ENCODE results near the gene PTOV1.

Gene PTOV1

GRCh38 chr19:49877020-49877878 lies 26.3 kb downstream of the PTOV1 start, which contains the start of the genes AKT1S1 and TBC1D17:
Gene AKT1S1 (minus strand): TSS chr19:49877355. CDS start chr19:49873295, 4,060 bp downstream.
Gene TBC1D17 (plus strand): TSS chr19:49877702. CDS start chr19:49877724, 22 bp downstream.
- DNase-seq: peak; percentile 99 to 100 (median 100)

DNA sequence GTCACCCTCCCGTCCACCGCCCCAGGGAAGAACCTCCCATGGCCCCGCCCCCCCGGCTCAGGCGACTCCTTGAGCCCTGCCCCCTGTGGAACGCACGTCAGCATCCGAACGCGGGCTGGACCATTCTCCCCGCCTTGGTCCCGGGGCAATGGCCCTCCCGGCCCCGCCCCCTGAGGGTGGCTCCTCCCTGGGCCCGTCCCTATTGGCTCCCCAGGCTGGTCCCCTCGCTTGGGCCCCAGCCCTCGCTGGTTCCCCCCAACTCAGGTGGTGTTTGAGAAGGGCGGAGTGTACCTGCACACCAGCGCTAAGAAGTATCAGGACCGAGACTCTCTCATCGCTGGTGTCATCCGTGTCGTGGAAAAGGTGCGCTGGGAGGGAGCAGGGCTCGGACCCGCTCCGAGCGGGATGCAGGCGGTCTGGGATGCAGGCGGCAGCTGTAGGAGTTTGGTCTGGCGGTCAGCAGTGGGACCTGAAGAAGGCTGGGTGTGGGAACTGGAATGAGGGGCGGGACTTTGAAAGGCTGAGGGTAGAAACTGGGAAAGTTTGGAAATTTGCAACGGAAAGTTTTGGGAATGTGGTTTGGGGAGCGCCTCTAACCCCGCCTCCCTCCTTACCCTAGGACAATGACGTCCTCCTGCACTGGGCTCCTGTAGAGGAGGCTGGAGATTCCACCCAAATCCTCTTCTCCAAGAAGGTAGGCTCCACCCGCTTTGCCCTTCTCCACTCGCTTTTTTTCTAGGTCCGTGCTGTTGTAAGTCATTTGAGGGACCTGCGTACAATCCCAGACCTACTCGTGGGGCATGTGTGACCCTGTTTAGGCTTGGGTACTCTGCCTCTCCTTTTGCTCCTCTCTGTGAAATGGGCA lies 27.2 kb downstream of the PTOV1 start:
- peak; percentile 97 to 99 (median 98) for DNase-seq

- DNase-seq: no peak
These were observed 27.7 kb downstream of the PTOV1 start for GRCh38 chr19:49878744-49879070.

GRCh38 chr19:49879243-49879963 lies 28.4 kb downstream of the PTOV1 start:
- no peak for DNase-seq

DNA sequence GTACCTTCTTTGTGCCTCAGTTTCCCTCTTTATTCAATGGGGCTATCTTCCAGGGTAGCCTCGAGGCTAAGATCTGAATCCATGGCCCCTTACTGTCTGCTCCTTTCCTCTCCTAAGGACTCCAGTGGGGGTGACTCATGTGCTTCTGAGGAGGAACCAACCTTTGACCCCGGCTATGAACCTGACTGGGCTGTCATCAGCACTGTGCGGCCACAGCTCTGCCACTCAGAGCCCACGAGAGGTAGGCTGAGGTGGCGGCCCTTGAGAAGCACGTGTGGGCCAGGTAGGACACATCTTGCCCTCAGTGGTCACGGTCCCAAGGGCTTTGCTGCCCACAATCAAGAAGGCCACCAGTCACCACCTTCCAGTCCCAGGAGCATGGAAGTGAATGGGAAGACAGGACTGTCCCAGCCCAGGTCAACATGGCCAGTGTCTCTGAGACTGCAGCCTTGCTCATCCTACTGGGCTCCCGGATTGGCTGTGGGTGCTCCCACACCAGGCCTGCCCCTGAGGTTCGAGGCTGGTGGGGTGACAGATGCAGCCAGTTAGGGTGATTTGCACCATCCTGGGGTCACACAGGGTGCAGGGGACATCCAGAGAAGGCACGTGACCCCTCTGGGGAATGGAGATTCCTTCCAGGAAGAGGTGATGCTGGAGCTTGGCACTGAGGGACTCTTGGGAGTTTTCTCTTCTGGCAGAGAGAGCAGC lies 29.4 kb downstream of the PTOV1 start:
- DNase-seq: no peak

GRCh38 chr19:49881186-49881585 lies 30.2 kb downstream of the PTOV1 start:
- DNase-seq: no peak

GRCh38 chr19:49881672-49882394 lies 30.9 kb downstream of the PTOV1 start:
- no peak for DNase-seq

DNA sequence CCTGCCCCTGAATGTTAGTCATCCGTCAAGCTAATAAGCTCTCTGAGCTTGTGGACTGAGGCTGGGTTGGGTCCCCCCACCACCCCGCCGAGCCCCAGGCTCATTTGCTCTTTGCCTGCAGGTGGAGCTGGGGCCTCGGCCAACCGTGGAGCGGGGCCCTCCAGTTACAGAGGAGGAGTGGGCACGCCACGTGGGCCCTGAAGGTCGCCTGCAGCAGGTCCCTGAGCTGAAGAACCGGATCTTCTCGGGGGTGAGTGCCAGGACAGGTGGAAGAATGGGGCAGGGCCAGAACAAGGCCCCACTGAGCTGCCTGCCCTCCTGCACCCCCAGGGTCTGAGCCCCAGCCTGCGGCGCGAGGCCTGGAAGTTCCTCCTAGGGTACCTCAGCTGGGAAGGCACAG lies 31.7 kb downstream of the PTOV1 start:
- no peak for DNase-seq

DNA sequence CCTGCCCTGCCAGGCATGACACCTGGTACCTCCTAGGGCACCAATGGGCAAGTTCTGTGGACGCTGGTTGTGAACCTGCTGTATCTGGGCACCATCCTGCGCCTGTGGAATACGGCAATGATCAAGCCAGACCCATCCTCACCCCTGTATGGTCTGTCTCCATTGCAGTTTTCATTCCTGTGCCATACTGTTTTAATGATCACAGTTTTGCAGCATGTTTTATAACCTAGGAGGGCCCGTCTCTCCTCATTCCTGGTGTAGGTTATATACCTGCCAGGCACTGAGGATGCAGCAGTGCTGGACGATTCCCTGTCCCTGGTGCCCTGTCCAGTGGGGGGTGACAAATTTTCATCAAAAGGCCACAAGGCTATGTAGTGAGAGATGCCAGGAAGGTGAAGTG lies 32.1 kb downstream of the PTOV1 start:
- DNase-seq: no peak

DNA sequence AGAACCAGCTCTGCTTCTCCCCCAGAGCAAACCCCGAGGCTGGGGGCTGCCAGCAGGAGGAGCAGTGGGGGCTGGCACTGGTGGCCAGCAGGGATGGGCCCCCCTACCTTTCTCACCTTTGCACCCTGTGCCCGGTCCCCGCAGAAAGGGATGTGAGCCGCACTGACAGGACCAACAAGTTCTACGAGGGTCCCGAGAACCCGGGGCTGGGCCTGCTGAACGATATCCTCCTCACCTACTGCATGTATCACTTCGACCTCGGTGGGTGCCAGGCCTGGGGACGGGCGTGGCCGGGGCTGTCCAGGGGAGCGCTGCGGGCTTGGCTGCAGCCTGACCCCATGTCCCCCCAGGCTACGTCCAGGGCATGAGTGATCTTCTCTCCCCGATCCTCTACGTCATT lies 33.1 kb downstream of the PTOV1 start:
- DNase-seq: no peak

GRCh38 chr19:49884760-49885159 lies 33.8 kb downstream of the PTOV1 start:
- DNase-seq: no peak

DNA sequence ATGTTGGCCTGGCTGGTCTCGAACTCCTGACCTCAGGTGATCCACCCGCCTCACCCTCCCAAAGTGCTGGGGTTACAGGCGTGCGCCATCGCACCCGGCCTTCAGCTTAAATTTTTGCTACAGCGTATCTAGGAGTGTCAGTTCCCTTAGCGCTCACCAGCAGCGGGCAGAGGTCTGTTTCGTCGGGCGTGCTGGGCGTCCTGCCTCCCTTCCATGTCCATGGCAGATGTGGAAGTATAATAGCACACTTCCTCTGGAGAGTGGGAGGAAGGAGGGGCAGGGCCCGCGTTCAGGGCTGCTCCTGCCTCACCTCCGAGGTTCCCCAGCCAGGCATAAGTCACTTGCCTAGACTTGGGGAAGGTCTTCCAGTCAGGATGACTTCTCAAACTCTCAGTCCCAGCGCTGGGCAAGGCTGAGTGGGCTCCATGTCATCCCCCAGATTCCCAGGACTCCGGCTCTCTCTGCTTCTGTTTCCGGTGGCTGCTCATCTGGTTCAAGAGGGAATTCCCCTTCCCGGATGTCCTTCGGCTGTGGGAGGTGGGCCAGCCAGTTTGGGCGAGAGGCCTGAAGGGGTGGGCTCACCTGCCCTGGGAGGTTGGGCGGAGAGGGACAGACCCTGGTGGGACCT lies 36.2 kb downstream of the PTOV1 start:
- DNase-seq: no peak

DNA sequence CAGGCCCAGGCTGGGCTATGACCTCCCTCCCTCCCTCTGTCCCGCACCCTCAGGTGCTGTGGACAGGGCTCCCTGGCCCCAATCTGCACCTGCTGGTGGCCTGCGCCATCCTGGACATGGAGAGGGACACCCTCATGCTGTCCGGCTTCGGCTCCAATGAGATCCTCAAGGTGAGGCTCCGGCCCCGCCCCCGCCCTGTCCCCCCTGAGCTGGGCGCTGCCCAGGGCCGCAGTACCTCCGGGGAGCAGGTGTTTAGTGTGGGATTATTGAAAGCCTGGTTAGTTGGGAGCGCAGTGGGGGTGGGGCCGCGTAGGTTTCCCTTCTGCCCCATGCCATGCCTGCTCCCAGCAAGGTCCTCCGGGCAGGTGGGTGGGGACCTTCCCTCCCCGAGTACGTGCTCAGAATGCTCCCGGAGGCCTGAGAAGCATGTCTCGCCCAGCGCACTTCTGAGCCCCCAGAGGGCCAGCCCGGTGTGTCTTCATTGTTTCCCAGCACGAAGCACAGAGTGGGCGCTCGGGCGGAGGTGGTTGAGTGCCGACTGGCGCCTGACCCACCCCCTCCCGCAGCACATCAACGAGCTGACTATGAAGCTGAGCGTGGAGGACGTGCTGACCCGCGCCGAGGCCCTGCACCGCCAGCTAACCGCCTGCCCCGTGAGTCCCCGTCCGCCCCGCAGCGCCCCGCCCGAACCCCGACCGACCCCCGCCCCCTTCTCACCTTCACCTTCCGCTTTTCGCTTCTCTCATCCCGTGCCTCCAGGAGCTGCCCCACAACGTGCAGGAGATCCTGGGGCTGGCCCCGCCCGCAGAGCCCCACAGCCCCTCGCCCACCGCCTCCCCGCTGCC lies 36.9 kb downstream of the PTOV1 start:
- no peak for DNase-seq

GRCh38 chr19:49888510-49888824 lies 37.5 kb downstream of the PTOV1 start:
- no peak for DNase-seq

DNA sequence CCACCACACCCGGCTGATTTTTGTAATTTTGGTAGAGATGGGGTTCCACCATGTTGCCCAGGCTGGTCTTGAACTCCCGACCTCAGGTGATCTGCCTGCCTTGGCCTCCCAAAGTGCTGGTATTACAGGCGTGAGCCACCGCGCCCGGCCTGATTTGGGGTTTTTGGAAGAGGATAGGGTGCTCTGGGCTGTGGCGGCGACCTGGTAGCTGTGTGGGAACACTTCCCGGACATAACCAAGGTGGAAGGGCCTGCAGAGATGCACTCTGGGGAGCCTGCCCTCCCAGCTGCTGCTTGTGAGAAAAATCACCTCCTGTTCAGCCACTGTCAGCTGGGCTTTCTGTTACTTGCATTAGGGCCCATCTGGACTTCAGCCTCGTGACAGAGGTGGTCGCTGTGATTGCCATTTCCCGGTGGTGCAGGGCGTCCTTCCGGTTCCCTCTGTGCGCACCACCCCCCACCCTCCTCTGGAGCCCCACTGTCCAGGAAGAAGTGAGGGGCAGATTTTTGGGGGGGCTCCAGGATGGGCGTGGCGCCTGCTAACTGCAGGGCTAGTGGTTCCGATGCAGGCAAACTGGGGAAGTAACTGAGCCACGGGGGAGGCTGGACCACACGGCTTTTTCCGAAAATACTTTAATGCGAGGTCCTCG lies 38.2 kb downstream of the PTOV1 start:
- DNase-seq: no peak

DNA sequence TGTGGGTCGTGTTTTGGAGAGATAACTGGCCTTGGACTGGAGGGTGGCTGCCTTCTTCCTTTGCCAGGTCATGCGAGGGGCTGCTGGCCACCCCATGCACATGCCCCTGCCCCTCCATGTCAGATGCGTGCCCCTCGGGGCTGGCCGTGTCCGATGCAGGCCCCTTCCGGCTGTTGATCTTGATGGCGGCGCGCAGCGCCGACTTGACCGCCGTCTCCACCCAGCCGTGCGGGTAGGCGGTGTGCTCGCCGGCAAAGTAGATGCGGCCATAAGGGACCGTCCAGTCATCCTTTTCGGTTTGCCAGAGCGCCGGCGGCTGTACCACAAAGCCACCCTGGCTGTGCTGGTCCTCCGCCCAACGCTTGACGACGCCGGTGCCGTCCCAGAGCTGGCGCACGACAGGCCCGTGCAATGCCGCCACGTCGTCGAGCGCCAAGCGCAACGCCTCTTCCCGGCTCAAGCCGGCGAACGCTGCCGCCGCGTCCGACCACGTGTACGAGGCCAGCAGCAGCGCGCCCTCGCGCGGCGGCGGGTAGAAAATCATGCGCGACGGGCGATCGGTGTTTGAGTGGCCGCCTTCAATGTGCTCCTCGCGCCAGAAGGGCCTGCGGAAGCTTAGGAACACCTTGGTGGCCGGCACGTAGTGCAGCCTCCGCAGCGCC lies 38.9 kb downstream of the PTOV1 start:
- peak; percentile 44 to 79 (median 66) for DNase-seq

GRCh38 chr19:49890349-49891311 lies 39.7 kb downstream of the PTOV1 start:
- peak; percentile 40 to 79 (median 68) for DNase-seq

- DNase-seq: no peak
These were observed 40.4 kb downstream of the PTOV1 start for GRCh38 chr19:49891393-49891792.

Measured in stimulated activated naive CD4-positive, alpha-beta T cell (primary cell).